GM12878 (cell line): ENCODE data around the gene CISD2. TPM values are rescaled to one million over a fixed set of nuclear protein-coding genes. Genes with fewer than 3 reads are reported as not detected.

Experiments
- E2F4 ChIP-seq: IDR thresholded peaks from 2 replicates; pipeline ENCODE4 v1.6.1; 2012; ENCODE audit warnings: low read depth, low read length, improper control_type of control experiment
- E2F8 ChIP-seq: fragments of 450-650 bp; IDR thresholded peaks from 2 replicates; pipeline ENCODE4 v1.6.1; 2018; ENCODE audit warnings: mild to moderate bottlenecking, low read depth, moderate library complexity; ENCODE audit not compliant: partially characterized antibody
- E4F1 ChIP-seq: fragments of 450-650 bp; IDR thresholded peaks from 2 replicates; pipeline ENCODE4 v1.6.1; 2018; ENCODE audit warnings: borderline replicate concordance, mild to moderate bottlenecking; ENCODE audit not compliant: partially characterized antibody
- EZH2 ChIP-seq: IDR thresholded peaks from 2 replicates; pipeline ENCODE4 v1.6.1; 2012; ENCODE audit warnings: low read depth, mild to moderate bottlenecking, control low read depth, inconsistent platforms, low read length, borderline replicate concordance; ENCODE audit not compliant: control insufficient read depth
- HDGF ChIP-seq: fragments of 450-650 bp; IDR thresholded peaks from 2 replicates; pipeline ENCODE4 v1.6.1; 2016; ENCODE audit warnings: antibody characterized with exemption
- MEF2B ChIP-seq: fragments of 450-650 bp; IDR thresholded peaks from 2 replicates; pipeline ENCODE4 v1.6.1; 2018; ENCODE audit warnings: mild to moderate bottlenecking, moderate library complexity; ENCODE audit not compliant: partially characterized antibody, poor library complexity, severe bottlenecking
- MTA2 ChIP-seq: fragments of 450-650 bp; IDR thresholded peaks from 2 replicates; pipeline ENCODE4 v1.6.1; 2016; ENCODE audit warnings: low read depth, mild to moderate bottlenecking, moderate library complexity
- PML ChIP-seq: IDR thresholded peaks from 2 replicates; pipeline ENCODE4 v1.6.1; 2012; ENCODE audit warnings: low read length, inconsistent platforms
- RCOR1 ChIP-seq: conservative IDR thresholded peaks from 2 replicates; pipeline ENCODE4 v1.6.1; 2012; ENCODE audit warnings: low read depth, low read length, improper control_type of control experiment
- SMARCA5 ChIP-seq: fragments of 450-650 bp; IDR thresholded peaks from 2 replicates; pipeline ENCODE4 v1.6.1; 2017; ENCODE audit warnings: mild to moderate bottlenecking
- SUZ12 ChIP-seq: fragments of 200-600 bp; sonication (generic); IDR thresholded peaks from one replicate; pipeline ENCODE4 v1.6.1; 2018; ENCODE audit warnings: antibody characterized with exemption, mild to moderate bottlenecking; ENCODE audit not compliant: unreplicated experiment
- TCF3 ChIP-seq: IDR thresholded peaks from 2 replicates; pipeline ENCODE4 v1.6.1; 2012; ENCODE audit warnings: low read depth, mild to moderate bottlenecking, low read length, borderline replicate concordance; ENCODE audit not compliant: insufficient read depth
- TCF7 ChIP-seq: IDR thresholded peaks from 2 replicates; pipeline ENCODE4 v1.6.1; 2014; ENCODE audit warnings: antibody characterized with exemption, borderline replicate concordance
- ZBTB4 ChIP-seq: fragments of 450-650 bp; formaldehyde crosslinking; IDR thresholded peaks from 2 replicates; pipeline ENCODE4 v1.4.0; 2022; ENCODE audit warnings: mild to moderate bottlenecking, moderate library complexity
- ZNF384 ChIP-seq: IDR thresholded peaks from 2 replicates; pipeline ENCODE4 v1.6.1; 2012; ENCODE audit warnings: low read depth, mild to moderate bottlenecking, low read length, improper control_type of control experiment, borderline replicate concordance
- polyA plus RNA-seq, 11 experiments: library from polyadenylated mRNA; depleted of rRNA in 4 of 11; unstranded in 6 of 11; stranded (reverse) in 5 of 11; fragments of >200 nt; fragmentation: Nextera tagmentation in 4 of 11; fragmentation: Illumina TruSeq in 1 of 11; extraction: Ambion mirVana in 4 of 11; extraction: Trizol in 1 of 11; gene quantifications; 1 replicate in 1 of 11; 2 replicates in 10 of 11; pipeline versions ENCODE4 v1.2.1 to v1.2.3, GENCODE V29; 2011 to 2016; ENCODE audit warnings: inconsistent platforms in 2 of 11, missing spikeins in 2 of 11, low read depth in 1 of 11
- total RNA-seq, 4 experiments: library from RNA; depleted of rRNA in 3 of 4; stranded (reverse); fragments of >200 nt in 3 of 4; fragmentation: Illumina TruSeq in 1 of 4; extraction: Trizol in 1 of 4; gene quantifications; 2 replicates each; pipeline versions ENCODE4 v1.2.1 to v1.2.3, GENCODE V29; 2013 to 2021

The CISD2 gene
- total and polyA plus RNA-seq, 10 of the 15 experiments (the other 5 are each of a cell fraction or from before 2014, with no cell fraction given) = 29.5 to 132 (median 38.9) TPM

- TF ChIP-seq ZNF384 (no peak), E2F4 (peak; percentile 66), MTA2 (peak; percentile 18; the same call in 1 of the 2 replicates), ZBTB4 (CRISPR knock-in tag) (no peak), EZH2 (no peak), TCF3 (0 out of 2 replicates have a peak, but pooled peaks have one; percentile 75), E4F1 (no peak), E2F8 (peak; percentile 12), TCF7 (no peak), PML (peak; percentile 96), SUZ12 (no peak), MEF2B (peak; percentile 47), RCOR1 (peak; percentile 85; the same call in 1 of the 2 replicates), SMARCA5 (0 out of 2 replicates have a peak, but pooled peaks have one; percentile 67), HDGF (peak; percentile 49; the same call in 1 of the 2 replicates)
Observed at GRCh38 chr4:102868781-102869568, at the start of gene CISD2 (continued).
